Gastroesophageal sphincter (tissue), 3 donors: ENCODE results near the gene KCNH1.

Experiments
- CTCF ChIP-seq, 4 experiments: fragments of 200-600 bp in 2 of 4; fragments of 450-650 bp in 2 of 4; sonication (generic) in 1 of 4; IDR thresholded peaks; one replicate each; pipeline ENCODE4 v1.5.1; 2017 to 2019; ENCODE audit warnings: antibody characterized with exemption in 4 of 4, mild to moderate bottlenecking in 2 of 4, moderate library complexity in 2 of 4
- EP300 ChIP-seq: sonication (generic); formaldehyde crosslinking; IDR thresholded peaks from one replicate; pipeline ENCODE4 v1.6.1; 2017; ENCODE audit warnings: antibody characterized with exemption, mild to moderate bottlenecking
- POLR2AphosphoS5 ChIP-seq: sonication (generic); formaldehyde crosslinking; IDR thresholded peaks from one replicate; pipeline ENCODE4 v1.6.1; 2017; ENCODE audit warnings: antibody characterized with exemption

- TF ChIP-seq EP300 = no peak
- TF ChIP-seq CTCF (IDR thresholded peaks at IDR 0.05) = no peak
- no peak for TF ChIP-seq POLR2AphosphoS5
Observed at GRCh38 chr1:210706246-210706645, 427.7 kb downstream of the KCNH1 start.
